Fibroblast of lung (primary cell): ENCODE measurements around the gene ZDHHC11.

Experiments used
- EZH2 ChIP-seq: IDR thresholded peaks from 2 replicates; pipeline ENCODE4 v1.5.1; 2012; ENCODE audit warnings: low read length, control low read depth, mild to moderate bottlenecking; ENCODE audit errors: missing control alignments
- TF ChIP-seq, protein P1 (sequence below), 2 donors: IDR thresholded peaks in 1 of 2; conservative IDR thresholded peaks in 1 of 2; 1 replicate in 1 of 2; 2 replicates in 1 of 2; pipeline ENCODE4 v1.5.1; 2011 to 2012; ENCODE audit warnings: low read length in 2 of 2, control low read depth in 1 of 2, inconsistent platforms in 1 of 2, low read depth in 1 of 2, mild to moderate bottlenecking in 1 of 2

DNA sequence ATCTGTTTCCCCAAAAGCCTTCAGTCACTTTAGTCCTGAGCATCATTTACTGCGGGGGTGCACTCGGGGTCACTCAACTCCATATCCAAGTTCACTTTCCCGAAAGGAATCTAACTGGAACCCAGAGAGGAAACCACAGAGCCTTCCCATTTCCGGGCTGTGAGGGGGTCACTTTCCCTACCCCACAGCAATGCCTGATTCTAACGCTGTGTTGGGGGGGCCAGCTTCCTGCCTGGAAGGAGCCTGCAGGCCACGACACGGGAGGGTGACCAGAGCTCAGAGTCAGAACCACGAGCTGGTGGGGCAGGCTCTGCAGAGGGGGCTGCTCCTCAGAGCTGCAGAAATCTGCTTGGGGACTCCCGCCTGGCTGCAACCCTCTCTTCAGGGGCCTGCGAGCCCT, 21.5 kb upstream of the ZDHHC11 start:
- no peak for TF ChIP-seq EZH2
- TF ChIP-seq, protein P1, sequence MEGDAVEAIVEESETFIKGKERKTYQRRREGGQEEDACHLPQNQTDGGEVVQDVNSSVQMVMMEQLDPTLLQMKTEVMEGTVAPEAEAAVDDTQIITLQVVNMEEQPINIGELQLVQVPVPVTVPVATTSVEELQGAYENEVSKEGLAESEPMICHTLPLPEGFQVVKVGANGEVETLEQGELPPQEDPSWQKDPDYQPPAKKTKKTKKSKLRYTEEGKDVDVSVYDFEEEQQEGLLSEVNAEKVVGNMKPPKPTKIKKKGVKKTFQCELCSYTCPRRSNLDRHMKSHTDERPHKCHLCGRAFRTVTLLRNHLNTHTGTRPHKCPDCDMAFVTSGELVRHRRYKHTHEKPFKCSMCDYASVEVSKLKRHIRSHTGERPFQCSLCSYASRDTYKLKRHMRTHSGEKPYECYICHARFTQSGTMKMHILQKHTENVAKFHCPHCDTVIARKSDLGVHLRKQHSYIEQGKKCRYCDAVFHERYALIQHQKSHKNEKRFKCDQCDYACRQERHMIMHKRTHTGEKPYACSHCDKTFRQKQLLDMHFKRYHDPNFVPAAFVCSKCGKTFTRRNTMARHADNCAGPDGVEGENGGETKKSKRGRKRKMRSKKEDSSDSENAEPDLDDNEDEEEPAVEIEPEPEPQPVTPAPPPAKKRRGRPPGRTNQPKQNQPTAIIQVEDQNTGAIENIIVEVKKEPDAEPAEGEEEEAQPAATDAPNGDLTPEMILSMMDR (conservative IDR thresholded peaks at IDR 0.05 in 1 of 2, IDR thresholded peaks at IDR 0.05 in 1 of 2; ENCODE audit: low read depth in 1 of 2, low read length in 2 of 2): no peak
